HepG2 (cell line): ENCODE measurements around the gene ZNF425. TPM values are rescaled to one million over a fixed set of nuclear protein-coding genes. Genes with fewer than 3 reads are reported as not detected.

Experiments
- ATAC-seq: fragments of 200-7000 bp; cut with Tn5 transposase; 3 replicates; pipeline ENCODE4 v1.9.1; 2020; ENCODE audit warnings: mild to moderate bottlenecking, moderate library complexity
- BruUV-seq: library from RNA; stranded (reverse); fragments of 400-500 nt; replicated peaks from 2 replicates; lab custom pipeline; 2021; lab: Mats Ljungman, UMichigan
- CTCF ChIA-PET: fragments of 300-600 bp; formaldehyde crosslinking; extraction: SDS; loops from one replicate; lab custom pipeline; 2021; ENCODE audit warnings: low total read pairs, inconsistent platforms, low intra/inter-chr PET ratio; lab: Yijun Ruan, JAX
- POLR2A ChIA-PET: fragments of 350-600 bp; sonication (Branson Sonifier 250); formaldehyde crosslinking; loops from one replicate; lab custom pipeline; 2020; ENCODE audit warnings: antibody characterized with exemption, inconsistent platforms; lab: Yijun Ruan, JAX
- DNase-seq: peaks from one replicate; pipeline ENCODE4 v3.0.0-alpha.2; 2015; ENCODE audit warnings: low spot score
- FAIRE-seq: peaks from 3 replicates; lab custom pipeline; 2011; peaks lifted over from hg19 to GRCh38; lab: Jason Lieb, UNC
- H2AFZ ChIP-seq: one replicate; pipeline ENCODE4 v1.6.1; 2011; ENCODE audit warnings: low read length, inconsistent platforms
- H3K27ac ChIP-seq: fragments of 300-600 bp; 3 replicates; pipeline ENCODE4 v1.8.0; 2011; ENCODE audit warnings: mixed run types, mild to moderate bottlenecking, mixed read lengths, low read length, inconsistent platforms; ENCODE audit not compliant: insufficient read depth; ENCODE audit errors: extremely low read length
- H3K27me3 ChIP-seq, 2 experiments: fragments of 200-600 bp in 1 of 2; 2 replicates in 1 of 2; 3 replicates in 1 of 2; pipeline versions ENCODE4 v1.6.0 to v1.8.0; 2011; ENCODE audit warnings: low read length in 2 of 2, mild to moderate bottlenecking in 2 of 2, moderate library complexity in 2 of 2, inconsistent platforms in 1 of 2; ENCODE audit not compliant: insufficient read depth in 2 of 2, control insufficient read depth in 1 of 2
- H3K36me3 ChIP-seq, 2 experiments: fragments of 200-600 bp in 1 of 2; replicated peaks in 1 of 2; 2 replicates in 1 of 2; 3 replicates in 1 of 2; pipeline versions ENCODE4 v1.5.1 to v1.8.0; 2011; ENCODE audit warnings: low read length in 2 of 2, inconsistent platforms in 1 of 2; ENCODE audit not compliant: insufficient read depth in 2 of 2, control insufficient read depth in 1 of 2
- H3K4me1 ChIP-seq: 2 replicates; pipeline ENCODE4 v1.5.1; 2012; ENCODE audit warnings: low read length, inconsistent platforms; ENCODE audit not compliant: insufficient read depth
- H3K4me2 ChIP-seq: 2 replicates; pipeline ENCODE4 v1.6.0; 2011; ENCODE audit warnings: low read depth, low read length, inconsistent platforms
- H3K4me3 ChIP-seq, 3 experiments: fragments of 200-600 bp in 1 of 3; sonication (generic), shearing (Covaris generic) in 1 of 3; replicated peaks in 1 of 3; 2 replicates each; pipeline ENCODE4 v1.5.1; 2011 to 2016; ENCODE audit warnings: low read length in 3 of 3, inconsistent platforms in 2 of 3, low read depth in 2 of 3, mild to moderate bottlenecking in 2 of 3, control low read depth in 1 of 3, mixed read lengths in 1 of 3; ENCODE audit not compliant: insufficient read depth in 1 of 3
- H3K79me2 ChIP-seq: one replicate; pipeline ENCODE4 v1.6.1; 2011; ENCODE audit warnings: low read length, inconsistent platforms; ENCODE audit not compliant: insufficient read depth
- H3K9ac ChIP-seq: 2 replicates; pipeline ENCODE4 v1.6.0; 2011; ENCODE audit warnings: mild to moderate bottlenecking, low read depth, low read length, inconsistent platforms; ENCODE audit not compliant: insufficient read depth
- H3K9me3 ChIP-seq: 2 replicates; pipeline ENCODE4 v1.5.1; 2012; ENCODE audit warnings: mild to moderate bottlenecking, low read length
- H4K20me1 ChIP-seq: 2 replicates; pipeline ENCODE4 v1.6.0; 2011; ENCODE audit warnings: inconsistent platforms, mild to moderate bottlenecking, low read length, moderate library complexity; ENCODE audit not compliant: insufficient read depth
- MAFF ChIP-seq: IDR thresholded peaks from 2 replicates; pipeline ENCODE4 v1.6.1; 2011; ENCODE audit warnings: low read depth, low read length, improper control_type of control experiment
- MAFK ChIP-seq, 2 experiments: IDR thresholded peaks in 1 of 2; conservative IDR thresholded peaks in 1 of 2; 2 replicates each; pipeline ENCODE4 v1.6.1; 2011; ENCODE audit warnings: improper control_type of control experiment in 2 of 2, low read length in 2 of 2
- WGBS: methylation state at CpG from one replicate; pipeline ENCODE4 v1.1.6; 2017; ENCODE audit warnings: low lambda C conversion rate; 5-methylcytosine and 5-hydroxymethylcytosine counted together
- in situ Hi-C: cut with HindIII; loops from 2 replicates; pipeline ENCODE4 v1.10.0; 2017; ENCODE audit warnings: low pct_unique_long_range_greater_than_20kb; ENCODE audit not compliant: extremely low pct_ligation_motif_present
- intact Hi-C: fragments of 100-400 bp; cut with micrococcal nuclease; formaldehyde crosslinking; loops from one replicate; pipeline ENCODE4 v1.10.0; 2022; ENCODE audit not compliant: unreplicated experiment
- polyA plus RNA-seq, 8 experiments: library from polyadenylated mRNA; depleted of rRNA in 3 of 8; stranded (reverse) in 7 of 8; unstranded in 1 of 8; fragments of >200 nt; fragmentation: Illumina TruSeq in 4 of 8; extraction: Trizol in 4 of 8; gene quantifications; 2 replicates each; pipeline versions ENCODE4 v1.2.1 to v1.2.3, GENCODE V29; 2011 to 2016; ENCODE audit warnings: low read depth in 4 of 8, missing spikeins in 1 of 8, mixed read lengths in 1 of 8; ENCODE audit not compliant: insufficient read depth in 1 of 8
- small RNA-seq, 3 experiments: library from RNA; depleted of rRNA; stranded (forward); fragments of <200 nt; gene quantifications; one replicate each; pipeline ENCODE3, GENCODE V24; 2012; ENCODE audit warnings: low read depth in 2 of 3, low replicate concordance in 1 of 3; ENCODE audit not compliant: insufficient read length in 3 of 3, insufficient read depth in 2 of 3
- total RNA-seq, 5 experiments: library from RNA; depleted of rRNA; stranded (reverse); fragments of >200 nt; fragmentation: Illumina TruSeq; extraction: Trizol; gene quantifications; 2 replicates each; pipeline ENCODE4 v1.2.3, GENCODE V29; 2016; ENCODE audit warnings: low read depth in 1 of 5
- TF ChIP-seq, protein P1 (sequence below): sonication (generic); formaldehyde crosslinking; IDR thresholded peaks from 2 replicates; pipeline ENCODE4 v1.4.0; 2020; ENCODE audit warnings: mild to moderate bottlenecking, missing genetic modification reagents

Gene ZNF425
- total and polyA plus RNA-seq, 2 of the 13 experiments (the other 11 are each of a cell fraction or from before 2014, with no cell fraction given), result 0.51 to 1.1 TPM

DNA sequence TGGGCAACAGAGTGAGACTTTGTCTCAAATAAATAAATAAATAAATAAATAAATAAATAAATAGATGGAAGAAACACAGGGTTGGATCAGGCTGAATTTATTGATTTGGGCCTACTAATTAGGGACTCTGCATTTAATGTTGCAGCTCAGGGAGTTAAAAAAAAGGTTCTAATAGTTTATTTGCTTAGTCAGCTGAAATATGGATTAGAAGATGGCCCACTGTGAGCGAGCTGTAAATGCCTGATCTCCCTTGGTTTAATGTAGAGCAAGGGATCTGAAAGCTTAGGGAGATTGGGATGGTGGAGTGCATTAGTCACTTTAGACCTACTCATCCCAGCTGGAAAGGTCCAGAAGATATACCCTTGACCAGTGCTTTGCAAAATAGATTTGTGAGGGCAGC lies 72.7 kb downstream of the ZNF425 start:
- H3K27ac ChIP-seq, result no peak overlapping the region
- H4K20me1 ChIP-seq, result no peaks in the 10 kb centered on the region
- no peak for FAIRE-seq
- in situ Hi-C loops, result no loop called here
- DNase-seq, result no peak
- no peaks in the 10 kb centered on the region for H3K9me3 ChIP-seq
- no peak overlapping the region for H3K4me2 ChIP-seq
- H2AFZ ChIP-seq, result no peak overlapping the region
- TF ChIP-seq MAFK (conservative IDR thresholded peaks at IDR 0.05 in 1 of 2, IDR thresholded peaks at IDR 0.05 in 1 of 2; ENCODE audit: low read length in 2 of 2), result peak; percentile 86 to 95
- TF ChIP-seq, protein P1, sequence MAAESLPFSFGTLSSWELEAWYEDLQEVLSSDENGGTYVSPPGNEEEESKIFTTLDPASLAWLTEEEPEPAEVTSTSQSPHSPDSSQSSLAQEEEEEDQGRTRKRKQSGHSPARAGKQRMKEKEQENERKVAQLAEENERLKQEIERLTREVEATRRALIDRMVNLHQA (CRISPR knock-in tag), result no peak
- TF ChIP-seq MAFF, result peak; percentile 94
- TF ChIP-seq, all 625 proteins: peak for 2
- intact Hi-C loops, result no loop called here
- Histone ChIP-seq H3K4me1 (no peaks in the 10 kb centered on the region), H3K36me3 (no peaks in the 10 kb centered on the region), H3K27me3 (0 out of 5 replicates have a peak, but pooled peaks cover 0 to 3% of the 10 kb centered on the region in 2 experiments), H3K79me2 (no peaks in the 10 kb centered on the region), H3K4me3 (no peak overlapping the region), H3K9ac (no peak overlapping the region)
- ChIA-PET POLR2A (no interaction called here), CTCF (no interaction called here)
- ATAC-seq, result no peak
- WGBS, result 68% methylated on average over 1 of the region's 1 CpG
- no TSS peak for BruUV-seq

Small RNAs within 50 kb of the gene (small RNA-seq; reads per million reads assigned to genes)
- gene COX6B1P1 (0 reads per million in 3 experiments), gene RN7SL521P (0 reads per million in 3 experiments)

Other genes starting within 250 kb of the ZNF425 start
- 30.4 and 34.3 TPM in 2 replicates for gene EZH2, start 242.0 kb downstream of the ZNF425 start, total RNA-seq (2016; rRNA removed; fragmentation: Illumina TruSeq; extraction: Trizol)
- gene EZH2, start 242.0 kb downstream of the ZNF425 start, polyA plus RNA-seq (2011; rRNA removed), result 18.2 and 26.0 TPM in 2 replicates
- gene PDIA4, start 97.8 kb downstream of the ZNF425 start, total RNA-seq (2016; rRNA removed; fragmentation: Illumina TruSeq; extraction: Trizol), result 171 and 402 TPM in 2 replicates
- gene PDIA4, start 97.8 kb downstream of the ZNF425 start, polyA plus RNA-seq (2011; rRNA removed), result 257 and 278 TPM in 2 replicates
- 4.0 and 4.3 TPM in 2 replicates for gene ZNF786, start 35.6 kb downstream of the ZNF425 start, total RNA-seq (2016; rRNA removed; fragmentation: Illumina TruSeq; extraction: Trizol)
- 2.0 and 2.8 TPM in 2 replicates for gene ZNF786, start 35.6 kb downstream of the ZNF425 start, polyA plus RNA-seq (2011; rRNA removed)
- 8.9 and 10.4 TPM in 2 replicates for gene ZNF398, start 21.1 kb upstream of the ZNF425 start, total RNA-seq (2016; rRNA removed; fragmentation: Illumina TruSeq; extraction: Trizol)
- 3.0 and 3.4 TPM in 2 replicates for gene ZNF398, start 21.1 kb upstream of the ZNF425 start, polyA plus RNA-seq (2011; rRNA removed)
- gene ZNF282, start 69.2 kb upstream of the ZNF425 start, total RNA-seq (2016; rRNA removed; fragmentation: Illumina TruSeq; extraction: Trizol), result 19.3 and 20.9 TPM in 2 replicates
- gene ZNF282, start 69.2 kb upstream of the ZNF425 start, polyA plus RNA-seq (2011; rRNA removed), result 9.1 and 12.5 TPM in 2 replicates
- 3.8 and 4.3 TPM in 2 replicates for gene ZNF212, start 113.3 kb upstream of the ZNF425 start, total RNA-seq (2016; rRNA removed; fragmentation: Illumina TruSeq; extraction: Trizol)
- gene ZNF212, start 113.3 kb upstream of the ZNF425 start, polyA plus RNA-seq (2011; rRNA removed), result 2.6 and 3.1 TPM in 2 replicates
- 1.3 and 5.2 TPM in 2 replicates for gene ZNF783, start 135.9 kb upstream of the ZNF425 start, total RNA-seq (2016; rRNA removed; fragmentation: Illumina TruSeq; extraction: Trizol)
- gene ZNF783, start 135.9 kb upstream of the ZNF425 start, polyA plus RNA-seq (2011; rRNA removed), result 4.1 and 5.9 TPM in 2 replicates